A549 (cell line): ENCODE measurements around the gene C1orf167. TPM values are rescaled to one million over a fixed set of nuclear protein-coding genes. Genes with fewer than 3 reads are reported as not detected.

Experiments used
- ATAC-seq, 2 experiments: fragments of 200-7000 bp in 1 of 2; fragments of >200 bp in 1 of 2; cut with Nextera tagmentation in 1 of 2; cut with Tn5 transposase in 1 of 2; 3 replicates each; pipeline versions ENCODE4 v1.8.0 to v1.9.1; 2018 to 2020; ENCODE audit warnings: mild to moderate bottlenecking in 1 of 2, moderate library complexity in 1 of 2
- CTCF ChIA-PET: fragments of 300-600 bp; sonication (Branson Sonifier 250); formaldehyde crosslinking; extraction: SDS; loops from one replicate; lab custom pipeline; 2021; ENCODE audit warnings: antibody characterized with exemption, inconsistent platforms; lab: Yijun Ruan, JAX
- POLR2A ChIA-PET: fragments of 350-600 bp; formaldehyde crosslinking; extraction: SDS; loops from one replicate; lab custom pipeline; 2021; ENCODE audit warnings: antibody characterized with exemption, inconsistent platforms; lab: Yijun Ruan, JAX
- DNase-seq, 2 experiments: peaks; one replicate each; pipeline versions ENCODE4 v3.0.0 to v3.0.0-alpha.2; 2011 to 2016; ENCODE audit warnings: low read depth in 1 of 2, low spot score in 1 of 2
- FAIRE-seq: peaks from 2 replicates; lab custom pipeline; 2011; peaks lifted over from hg19 to GRCh38; lab: Jason Lieb, UNC
- H3K27ac ChIP-seq, 2 experiments: fragments of >200 bp; sonication (Bioruptor Twin); formaldehyde crosslinking; 3 replicates each; pipeline ENCODE4 v1.5.1; 2016 to 2017
- H3K4me1 ChIP-seq: fragments of >200 bp; sonication (Bioruptor Twin); formaldehyde crosslinking; 3 replicates; pipeline ENCODE4 v1.6.1; 2016
- H3K4me2 ChIP-seq: fragments of >200 bp; sonication (Bioruptor Twin); formaldehyde crosslinking; 3 replicates; pipeline ENCODE4 v1.6.1; 2016
- H3K4me3 ChIP-seq: fragments of >200 bp; sonication (Bioruptor Twin); formaldehyde crosslinking; 3 replicates; pipeline ENCODE4 v1.5.1; 2016
- H3K9me3 ChIP-seq: fragments of >200 bp; sonication (Bioruptor Twin); formaldehyde crosslinking; 3 replicates; pipeline ENCODE4 v1.6.1; 2016
- ATOH8 ChIP-seq: fragments of 250-450 bp; sonication (Bioruptor Pico); IDR thresholded peaks from 2 replicates; pipeline ENCODE4 v1.5.0; 2020; ENCODE audit warnings: low read depth, mild to moderate bottlenecking, moderate library complexity
- BCL3 ChIP-seq: fragments of >200 bp; sonication (Bioruptor Twin); formaldehyde crosslinking; IDR thresholded peaks from 3 replicates; pipeline ENCODE4 v1.6.1; 2016
- BHLHE40 ChIP-seq: IDR thresholded peaks from 2 replicates; pipeline ENCODE4 v1.6.1; 2012; ENCODE audit warnings: low read depth, low read length, inconsistent platforms
- CTCF ChIP-seq: fragments of >200 bp; sonication (Bioruptor Twin); formaldehyde crosslinking; IDR thresholded peaks from 3 replicates; pipeline ENCODE4 v1.5.1; 2016
- EHF ChIP-seq: fragments of 250-450 bp; sonication (Bioruptor Pico); IDR thresholded peaks from 2 replicates; pipeline ENCODE4 v1.5.0; 2020; ENCODE audit warnings: mild to moderate bottlenecking
- EHMT2 ChIP-seq: fragments of 200-600 bp; sonication (generic); IDR thresholded peaks from 2 replicates; pipeline ENCODE4 v1.6.1; 2016; ENCODE audit warnings: antibody characterized with exemption, low read depth, mild to moderate bottlenecking, moderate library complexity
- GATA3 ChIP-seq: IDR thresholded peaks from 2 replicates; pipeline ENCODE4 v1.6.1; 2012; ENCODE audit warnings: borderline replicate concordance
- HDAC2 ChIP-seq: fragments of 200-600 bp; sonication (generic); IDR thresholded peaks from 2 replicates; pipeline ENCODE4 v1.6.1; 2016
- KDM5A ChIP-seq: fragments of 200-600 bp; sonication (generic); IDR thresholded peaks from 2 replicates; pipeline ENCODE4 v1.6.1; 2016; ENCODE audit warnings: antibody characterized with exemption, mild to moderate bottlenecking
- NFE2L2 ChIP-seq: fragments of 150-350 bp; conservative IDR thresholded peaks from 2 replicates; pipeline ENCODE4 v1.6.1; 2014; ENCODE audit warnings: low read length
- NPAS2 ChIP-seq: fragments of 250-450 bp; sonication (Bioruptor Pico); IDR thresholded peaks from 2 replicates; pipeline ENCODE4 v1.8.0; 2022; ENCODE audit warnings: mild to moderate bottlenecking, moderate library complexity, borderline replicate concordance
- PHF8 ChIP-seq: fragments of 200-600 bp; sonication (generic); IDR thresholded peaks from 2 replicates; pipeline ENCODE4 v1.6.1; 2016; ENCODE audit warnings: low read depth, mild to moderate bottlenecking, antibody characterized with exemption, moderate library complexity, borderline replicate concordance
- POLR2A ChIP-seq: IDR thresholded peaks from 2 replicates; pipeline ENCODE4 v1.6.1; 2012; ENCODE audit warnings: mild to moderate bottlenecking, low read length
- RAD21 ChIP-seq, 2 experiments: fragments of >200 bp in 1 of 2; sonication (Bioruptor Twin) in 1 of 2; formaldehyde crosslinking in 1 of 2; IDR thresholded peaks in 1 of 2; conservative IDR thresholded peaks in 1 of 2; 2 replicates in 1 of 2; 3 replicates in 1 of 2; pipeline ENCODE4 v1.6.1; 2012 to 2018; ENCODE audit warnings: inconsistent platforms in 1 of 2
- RCOR1 ChIP-seq: fragments of 150-350 bp; IDR thresholded peaks from 2 replicates; pipeline ENCODE4 v1.6.1; 2014; ENCODE audit warnings: antibody characterized with exemption, low read length, low read depth
- RFX5 ChIP-seq: fragments of 450-650 bp; IDR thresholded peaks from 2 replicates; pipeline ENCODE4 v1.7.1; 2014; ENCODE audit warnings: antibody characterized with exemption, mild to moderate bottlenecking, moderate library complexity
- RNF2 ChIP-seq: fragments of 200-600 bp; sonication (generic); IDR thresholded peaks from 2 replicates; pipeline ENCODE4 v1.6.1; 2016; ENCODE audit warnings: low read depth, mild to moderate bottlenecking, antibody characterized with exemption, moderate library complexity, borderline replicate concordance
- SMC3 ChIP-seq: fragments of >200 bp; sonication (Bioruptor Twin); formaldehyde crosslinking; IDR thresholded peaks from 3 replicates; pipeline ENCODE4 v1.6.1; 2018; ENCODE audit warnings: inconsistent platforms
- ZSCAN20 ChIP-seq: fragments of 250-450 bp; sonication (Bioruptor Pico); IDR thresholded peaks from 2 replicates; pipeline ENCODE4 v1.8.0; 2022; ENCODE audit warnings: mild to moderate bottlenecking, moderate library complexity
- WGBS: methylation state at CpG from one replicate; pipeline ENCODE4 v1.1.6; 2017; ENCODE audit errors: missing lambda C conversion rate; 5-methylcytosine and 5-hydroxymethylcytosine counted together
- polyA plus RNA-seq, 4 experiments: library from polyadenylated mRNA; depleted of rRNA in 3 of 4; stranded (reverse); fragments of >200 nt; fragmentation: RNase III in 1 of 4; extraction: RNeasy Plus Mini Kit Qiagen cat#74134 plus additional on column Dnase treatment in 1 of 4; gene quantifications; 2 replicates in 3 of 4; 3 replicates in 1 of 4; pipeline ENCODE4 v1.2.3, GENCODE V29; 2011 to 2017
- TF ChIP-seq, protein P1 (sequence below): fragments of 200-600 bp; sonication (generic); IDR thresholded peaks from 2 replicates; pipeline ENCODE4 v1.6.1; 2016; ENCODE audit warnings: antibody characterized with exemption, mild to moderate bottlenecking, moderate library complexity
- TF ChIP-seq, protein P2 (sequence below): fragments of 250-450 bp; sonication (Bioruptor Pico); IDR thresholded peaks from 2 replicates; pipeline ENCODE4 v1.5.0; 2021; ENCODE audit warnings: mild to moderate bottlenecking, moderate library complexity, borderline replicate concordance

Gene C1orf167
- polyA plus RNA-seq, 2 of the 4 experiments (the other 2 are of a cell fraction), result not detected

- TF ChIP-seq BCL3, result no peak
- TF ChIP-seq RCOR1, result no peak
- TF ChIP-seq RFX5, result no peak
Measured at GRCh38 chr1:11813021-11813420, 51.0 kb downstream of the C1orf167 start (continued).

DNA sequence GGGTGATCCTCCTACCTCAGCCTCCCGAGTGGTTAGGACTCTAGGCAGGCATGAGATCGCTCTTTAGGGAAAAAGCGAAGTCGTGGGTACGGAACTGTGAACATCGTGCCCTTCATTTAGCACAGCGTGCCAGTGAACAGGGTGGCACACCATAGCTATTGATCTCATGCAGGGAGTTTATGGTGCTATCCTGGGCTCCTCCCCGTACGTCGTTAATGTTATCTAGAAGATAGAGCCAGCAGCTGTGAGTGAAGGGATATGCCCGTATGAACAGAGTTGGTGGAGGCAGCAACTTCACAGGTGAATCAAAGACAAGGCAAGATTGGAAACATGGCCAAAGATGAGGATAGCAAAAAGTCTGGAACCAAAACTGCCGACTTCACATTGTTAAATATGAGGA lies 55.2 kb downstream of the C1orf167 start:
- ATAC-seq (no peak), FAIRE-seq (no peak), DNase-seq (no peak)
- H3K9me3 ChIP-seq, result no peaks in the 10 kb centered on the region
- ChIA-PET POLR2A (no interaction called here), CTCF (no interaction called here)
- TF ChIP-seq HDAC2, result no peak
- TF ChIP-seq POLR2A, result no peak
- TF ChIP-seq, protein P1, sequence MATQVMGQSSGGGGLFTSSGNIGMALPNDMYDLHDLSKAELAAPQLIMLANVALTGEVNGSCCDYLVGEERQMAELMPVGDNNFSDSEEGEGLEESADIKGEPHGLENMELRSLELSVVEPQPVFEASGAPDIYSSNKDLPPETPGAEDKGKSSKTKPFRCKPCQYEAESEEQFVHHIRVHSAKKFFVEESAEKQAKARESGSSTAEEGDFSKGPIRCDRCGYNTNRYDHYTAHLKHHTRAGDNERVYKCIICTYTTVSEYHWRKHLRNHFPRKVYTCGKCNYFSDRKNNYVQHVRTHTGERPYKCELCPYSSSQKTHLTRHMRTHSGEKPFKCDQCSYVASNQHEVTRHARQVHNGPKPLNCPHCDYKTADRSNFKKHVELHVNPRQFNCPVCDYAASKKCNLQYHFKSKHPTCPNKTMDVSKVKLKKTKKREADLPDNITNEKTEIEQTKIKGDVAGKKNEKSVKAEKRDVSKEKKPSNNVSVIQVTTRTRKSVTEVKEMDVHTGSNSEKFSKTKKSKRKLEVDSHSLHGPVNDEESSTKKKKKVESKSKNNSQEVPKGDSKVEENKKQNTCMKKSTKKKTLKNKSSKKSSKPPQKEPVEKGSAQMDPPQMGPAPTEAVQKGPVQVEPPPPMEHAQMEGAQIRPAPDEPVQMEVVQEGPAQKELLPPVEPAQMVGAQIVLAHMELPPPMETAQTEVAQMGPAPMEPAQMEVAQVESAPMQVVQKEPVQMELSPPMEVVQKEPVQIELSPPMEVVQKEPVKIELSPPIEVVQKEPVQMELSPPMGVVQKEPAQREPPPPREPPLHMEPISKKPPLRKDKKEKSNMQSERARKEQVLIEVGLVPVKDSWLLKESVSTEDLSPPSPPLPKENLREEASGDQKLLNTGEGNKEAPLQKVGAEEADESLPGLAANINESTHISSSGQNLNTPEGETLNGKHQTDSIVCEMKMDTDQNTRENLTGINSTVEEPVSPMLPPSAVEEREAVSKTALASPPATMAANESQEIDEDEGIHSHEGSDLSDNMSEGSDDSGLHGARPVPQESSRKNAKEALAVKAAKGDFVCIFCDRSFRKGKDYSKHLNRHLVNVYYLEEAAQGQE, result no peak
- TF ChIP-seq RAD21 (conservative IDR thresholded peaks at IDR 0.05 in 1 of 2, IDR thresholded peaks at IDR 0.05 in 1 of 2), result no peak
- TF ChIP-seq SMC3, result no peak
- no peak for TF ChIP-seq ATOH8 (CRISPR knock-in tag)
- no peak for TF ChIP-seq BCL3
- no peak for TF ChIP-seq GATA3
- TF ChIP-seq CTCF, result no peak
- TF ChIP-seq RCOR1, result no peak
- 96% methylated on average over 12 of the region's 12 CpGs for WGBS
- no peaks in the 10 kb centered on the region for H3K4me1 ChIP-seq
- no peak overlapping the region for H3K4me3 ChIP-seq
- H3K4me2 ChIP-seq, result no peak overlapping the region
- no peak overlapping the region for H3K27ac ChIP-seq

GRCh38 chr1:11822091-11822490 lies 60.1 kb downstream of the C1orf167 start:
- no peak overlapping the region for H3K4me2 ChIP-seq
- ChIA-PET POLR2A (interaction anchor here (0.6 kb wide), 1 partner anchor 16 kb away, joined by 5 read pairs; the partner anchor contains the start of genes CLCN6 and MTHFR), CTCF (interaction anchor here (1.5 kb wide), 1 partner anchor 15 kb away, joined by 3 read pairs; no protein-coding TSS in a partner anchor)
- H3K9me3 ChIP-seq, result no peaks in the 10 kb centered on the region
- H3K4me1 ChIP-seq, result no peaks in the 10 kb centered on the region
- ATAC-seq (no peak), FAIRE-seq (no peak), DNase-seq (no peak)
- H3K4me3 ChIP-seq, result no peak overlapping the region
- H3K27ac ChIP-seq, result no peak overlapping the region
- WGBS, result 85% methylated on average over 3 of the region's 3 CpGs
- TF ChIP-seq NPAS2 (CRISPR knock-in tag) (no peak), EHF (CRISPR knock-in tag) (no peak), ZSCAN20 (CRISPR knock-in tag) (no peak), KDM5A (no peak), RNF2 (no peak), NFE2L2 (no peak), EHMT2 (no peak), BHLHE40 (no peak), PHF8 (no peak), CTCF (no peak), RFX5 (no peak)
- TF ChIP-seq, protein P2, sequence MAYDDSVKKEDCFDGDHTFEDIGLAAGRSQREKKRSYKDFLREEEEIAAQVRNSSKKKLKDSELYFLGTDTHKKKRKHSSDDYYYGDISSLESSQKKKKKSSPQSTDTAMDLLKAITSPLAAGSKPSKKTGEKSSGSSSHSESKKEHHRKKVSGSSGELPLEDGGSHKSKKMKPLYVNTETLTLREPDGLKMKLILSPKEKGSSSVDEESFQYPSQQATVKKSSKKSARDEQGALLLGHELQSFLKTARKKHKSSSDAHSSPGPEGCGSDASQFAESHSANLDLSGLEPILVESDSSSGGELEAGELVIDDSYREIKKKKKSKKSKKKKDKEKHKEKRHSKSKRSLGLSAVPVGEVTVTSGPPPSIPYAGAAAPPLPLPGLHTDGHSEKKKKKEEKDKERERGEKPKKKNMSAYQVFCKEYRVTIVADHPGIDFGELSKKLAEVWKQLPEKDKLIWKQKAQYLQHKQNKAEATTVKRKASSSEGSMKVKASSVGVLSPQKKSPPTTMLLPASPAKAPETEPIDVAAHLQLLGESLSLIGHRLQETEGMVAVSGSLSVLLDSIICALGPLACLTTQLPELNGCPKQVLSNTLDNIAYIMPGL (CRISPR knock-in tag), result no peak
